ENCODE data around the gene PPP2R2C. TPM values are rescaled to one million over a fixed set of nuclear protein-coding genes. Genes with fewer than 3 reads are reported as not detected.

Gene PPP2R2C
- total RNA-seq, 1 experiment from 2014 or later: 26.7 TPM

DNA sequence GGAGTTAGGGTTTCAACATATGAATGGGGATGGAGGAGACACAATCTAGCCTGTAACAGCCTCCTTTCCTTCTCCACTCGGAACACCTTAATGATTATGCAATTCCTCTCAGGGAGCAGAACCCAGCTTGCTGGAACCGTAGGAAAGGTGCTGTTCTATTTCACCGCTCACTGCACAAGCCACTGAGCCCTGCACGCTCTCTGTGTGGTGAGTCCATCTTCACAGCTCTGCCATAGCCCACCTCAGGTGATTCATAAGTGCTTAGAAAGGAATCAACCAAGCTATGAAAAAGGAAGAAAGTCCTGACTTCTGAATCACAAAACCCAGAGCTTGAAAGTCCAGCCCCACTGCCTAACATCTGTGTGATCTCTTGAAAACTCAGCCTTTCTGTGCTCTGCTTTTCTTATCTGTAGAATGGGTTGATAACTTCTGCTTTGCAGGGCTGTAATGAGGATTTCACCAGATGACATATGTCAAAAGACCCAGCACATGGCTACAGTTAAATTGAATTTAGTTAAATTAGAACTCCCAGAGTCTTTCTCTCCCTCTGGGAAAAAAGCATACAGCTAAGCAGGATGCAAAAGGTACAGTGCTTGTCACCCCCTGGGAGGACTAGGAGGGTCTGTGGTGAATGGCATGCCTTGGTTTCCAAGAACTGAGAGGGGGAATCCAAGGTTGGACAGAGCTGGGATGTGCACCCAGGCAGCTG is 111.2 kb downstream of the PPP2R2C start:
- in situ Hi-C loops (cut with HindIII; ENCODE audit: low pct_unique_long_range_greater_than_20kb, low sequenced_read_pairs): no loop called here
- TF ChIP-seq REST (IDR thresholded peaks at IDR 0.05; ENCODE audit: insufficient read depth in 1 of 2, low read depth in 2 of 2, low read length in 1 of 2) (no peak), SIN3A (IDR thresholded peaks at IDR 0.05; ENCODE audit: borderline replicate concordance, insufficient read depth, low read depth, low read length) (no peak), TCF7L2 (IDR thresholded peaks at IDR 0.05; ENCODE audit: low read depth, low read length) (no peak), POLR2AphosphoS5 (IDR thresholded peaks at IDR 0.05; ENCODE audit: low read depth, low read length) (no peak)
- TF ChIP-seq, protein P1, sequence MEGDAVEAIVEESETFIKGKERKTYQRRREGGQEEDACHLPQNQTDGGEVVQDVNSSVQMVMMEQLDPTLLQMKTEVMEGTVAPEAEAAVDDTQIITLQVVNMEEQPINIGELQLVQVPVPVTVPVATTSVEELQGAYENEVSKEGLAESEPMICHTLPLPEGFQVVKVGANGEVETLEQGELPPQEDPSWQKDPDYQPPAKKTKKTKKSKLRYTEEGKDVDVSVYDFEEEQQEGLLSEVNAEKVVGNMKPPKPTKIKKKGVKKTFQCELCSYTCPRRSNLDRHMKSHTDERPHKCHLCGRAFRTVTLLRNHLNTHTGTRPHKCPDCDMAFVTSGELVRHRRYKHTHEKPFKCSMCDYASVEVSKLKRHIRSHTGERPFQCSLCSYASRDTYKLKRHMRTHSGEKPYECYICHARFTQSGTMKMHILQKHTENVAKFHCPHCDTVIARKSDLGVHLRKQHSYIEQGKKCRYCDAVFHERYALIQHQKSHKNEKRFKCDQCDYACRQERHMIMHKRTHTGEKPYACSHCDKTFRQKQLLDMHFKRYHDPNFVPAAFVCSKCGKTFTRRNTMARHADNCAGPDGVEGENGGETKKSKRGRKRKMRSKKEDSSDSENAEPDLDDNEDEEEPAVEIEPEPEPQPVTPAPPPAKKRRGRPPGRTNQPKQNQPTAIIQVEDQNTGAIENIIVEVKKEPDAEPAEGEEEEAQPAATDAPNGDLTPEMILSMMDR (IDR thresholded peaks at IDR 0.05): no peak
- BruUV-seq (replicated peaks): no TSS peak

GRCh38 chr4:6360385-6360784 is 112.0 kb downstream of the PPP2R2C start:
- ATAC-seq (no peak; the same call in 1 of the 2 replicates), DNase-seq (ENCODE audit: low read depth, low spot score) (no peak)
- ChIA-PET CTCF (no interaction called here), POLR2A (no interaction called here)
- Histone ChIP-seq H3K4me3 (ENCODE audit: low read depth in 2 of 2, low read length in 2 of 2) (no peak overlapping the region), H3K27ac (ENCODE audit: low read length) (no peak overlapping the region), H3K4me1 (ENCODE audit: control insufficient read depth, insufficient read depth, low read length) (no peaks in the 10 kb centered on the region), H3K36me3 (ENCODE audit: control insufficient read depth, insufficient read depth, low read length) (no peaks in the 10 kb centered on the region), H3K9me3 (ENCODE audit: control insufficient read depth, insufficient read depth, low read depth, low read length) (no peaks in the 10 kb centered on the region), H3K27me3 (ENCODE audit: control insufficient read depth, insufficient read depth, low read length) (no peaks in the 10 kb centered on the region)
- in situ Hi-C loops (cut with HindIII; ENCODE audit: low pct_unique_long_range_greater_than_20kb, low sequenced_read_pairs) (no loop called here), intact Hi-C loops (cut with micrococcal nuclease; ENCODE audit: unreplicated experiment) (no loop called here)
- TF ChIP-seq POLR2AphosphoS5 (IDR thresholded peaks at IDR 0.05; ENCODE audit: low read depth, low read length): no peak
- TF ChIP-seq REST (IDR thresholded peaks at IDR 0.05; ENCODE audit: insufficient read depth in 1 of 2, low read depth in 2 of 2, low read length in 1 of 2): no peak
- BruUV-seq (replicated peaks): no TSS peak

More for the DNA sequence above, 111.2 kb downstream of the PPP2R2C start:
- no peaks in the 10 kb centered on the region for H3K27me3 ChIP-seq (ENCODE audit: control insufficient read depth, insufficient read depth, low read length)
- no peaks in the 10 kb centered on the region for H3K4me1 ChIP-seq (ENCODE audit: control insufficient read depth, insufficient read depth, low read length)
- ChIA-PET CTCF (no interaction called here), POLR2A (no interaction called here)
- no peak overlapping the region for H3K27ac ChIP-seq (ENCODE audit: low read length)
- intact Hi-C loops (cut with micrococcal nuclease; ENCODE audit: unreplicated experiment): no loop called here
- no peak overlapping the region for H3K4me3 ChIP-seq (ENCODE audit: low read depth in 2 of 2, low read length in 2 of 2)
- no peaks in the 10 kb centered on the region for H3K36me3 ChIP-seq (ENCODE audit: control insufficient read depth, insufficient read depth, low read length)
- ATAC-seq: no peak
- no peaks in the 10 kb centered on the region for H3K9me3 ChIP-seq (ENCODE audit: control insufficient read depth, insufficient read depth, low read depth, low read length)
- DNase-seq (ENCODE audit: low read depth, low spot score): no peak
